HepG2 (cell line): ENCODE results near the gene THSD4. TPM values are rescaled to one million over a fixed set of nuclear protein-coding genes. Genes with fewer than 3 reads are reported as not detected.

ENCODE experiments used
- AKAP8 ChIP-seq: sonication (generic); formaldehyde crosslinking; IDR thresholded peaks from 2 replicates; pipeline ENCODE4 v1.5.1; 2020; ENCODE audit warnings: mild to moderate bottlenecking, missing genetic modification reagents
- ATF1 ChIP-seq: IDR thresholded peaks from 2 replicates; pipeline ENCODE4 v1.6.1; 2016; ENCODE audit warnings: mild to moderate bottlenecking, control low read depth
- EZH2 ChIP-seq: conservative IDR thresholded peaks from 2 replicates; pipeline ENCODE4 v1.6.1; 2012; ENCODE audit warnings: mild to moderate bottlenecking, low read depth, low read length, moderate library complexity
- HMGA1 ChIP-seq: sonication (generic); formaldehyde crosslinking; conservative IDR thresholded peaks from 2 replicates; pipeline ENCODE4 v1.4.0; 2020; ENCODE audit warnings: missing genetic modification reagents
- MBD4 ChIP-seq: IDR thresholded peaks from 2 replicates; pipeline ENCODE4 v1.6.1; 2012; ENCODE audit warnings: low read length, inconsistent platforms, borderline replicate concordance
- MED1 ChIP-seq: sonication (generic); formaldehyde crosslinking; IDR thresholded peaks from 2 replicates; pipeline ENCODE4 v1.4.0; 2020; ENCODE audit warnings: missing genetic modification reagents
- PHF21A ChIP-seq: sonication (generic); formaldehyde crosslinking; IDR thresholded peaks from 2 replicates; pipeline ENCODE4 v1.5.0; 2020; ENCODE audit warnings: mild to moderate bottlenecking, missing genetic modification reagents
- SMC3 ChIP-seq: IDR thresholded peaks from 2 replicates; pipeline ENCODE4 v1.6.1; 2011; ENCODE audit warnings: low read length, improper control_type of control experiment
- ZBTB7B ChIP-seq: sonication (generic); formaldehyde crosslinking; IDR thresholded peaks from 2 replicates; pipeline ENCODE4 v1.4.0; 2020; ENCODE audit warnings: missing genetic modification reagents
- ZKSCAN1 ChIP-seq: fragments of 150-350 bp; IDR thresholded peaks from 2 replicates; pipeline ENCODE4 v1.6.1; 2014; ENCODE audit warnings: low read length
- ZMYM2 ChIP-seq: sonication (generic); formaldehyde crosslinking; IDR thresholded peaks from 2 replicates; pipeline ENCODE4 v1.8.0; 2022; ENCODE audit warnings: mild to moderate bottlenecking, missing genetic modification reagents
- ZNF143 ChIP-seq: sonication (generic); formaldehyde crosslinking; IDR thresholded peaks from 2 replicates; pipeline ENCODE4 v1.4.0; 2020; ENCODE audit warnings: missing genetic modification reagents
- ZNF17 ChIP-seq: sonication (generic); formaldehyde crosslinking; IDR thresholded peaks from 2 replicates; pipeline ENCODE4 v1.5.0; 2020; ENCODE audit warnings: mild to moderate bottlenecking, missing genetic modification reagents
- ZNF382 ChIP-seq: sonication (generic); formaldehyde crosslinking; IDR thresholded peaks from 2 replicates; pipeline ENCODE4 v1.5.0; 2020; ENCODE audit warnings: missing genetic modification reagents, mild to moderate bottlenecking, borderline replicate concordance
- ZNF761 ChIP-seq: sonication (generic); formaldehyde crosslinking; conservative IDR thresholded peaks from 2 replicates; pipeline ENCODE4 v1.4.0; 2020; ENCODE audit warnings: mild to moderate bottlenecking, missing genetic modification reagents
- ZNF788 ChIP-seq: sonication (generic); formaldehyde crosslinking; IDR thresholded peaks from 2 replicates; pipeline ENCODE4 v1.5.0; 2020; ENCODE audit warnings: mild to moderate bottlenecking, missing genetic modification reagents, borderline replicate concordance
- polyA plus RNA-seq, 8 experiments: library from polyadenylated mRNA; depleted of rRNA in 3 of 8; stranded (reverse) in 7 of 8; unstranded in 1 of 8; fragments of >200 nt; fragmentation: Illumina TruSeq in 4 of 8; extraction: Trizol in 4 of 8; gene quantifications; 2 replicates each; pipeline versions ENCODE4 v1.2.1 to v1.2.3, GENCODE V29; 2011 to 2016; ENCODE audit warnings: low read depth in 4 of 8, missing spikeins in 1 of 8, mixed read lengths in 1 of 8; ENCODE audit not compliant: insufficient read depth in 1 of 8
- total RNA-seq, 5 experiments: library from RNA; depleted of rRNA; stranded (reverse); fragments of >200 nt; fragmentation: Illumina TruSeq; extraction: Trizol; gene quantifications; 2 replicates each; pipeline ENCODE4 v1.2.3, GENCODE V29; 2016; ENCODE audit warnings: low read depth in 1 of 5
- TF ChIP-seq, protein P1 (sequence below): sonication (generic); formaldehyde crosslinking; IDR thresholded peaks from 2 replicates; pipeline ENCODE4 v1.4.0; 2020; ENCODE audit warnings: missing genetic modification reagents, mild to moderate bottlenecking, borderline replicate concordance
- TF ChIP-seq, protein P2 (sequence below): sonication (generic); formaldehyde crosslinking; IDR thresholded peaks from 2 replicates; pipeline ENCODE4 v1.8.1; 2022; ENCODE audit warnings: mild to moderate bottlenecking, missing genetic modification reagents
- TF ChIP-seq, protein P3 (sequence below): sonication (generic); formaldehyde crosslinking; conservative IDR thresholded peaks from 2 replicates; pipeline ENCODE4 v1.4.0; 2020; ENCODE audit warnings: missing genetic modification reagents
- TF ChIP-seq, protein P4 (sequence below): sonication (generic); formaldehyde crosslinking; IDR thresholded peaks from 2 replicates; pipeline ENCODE4 v1.4.0; 2020; ENCODE audit warnings: mild to moderate bottlenecking, low read depth, missing genetic modification reagents
- TF ChIP-seq, protein P5 (sequence below): sonication (generic); formaldehyde crosslinking; IDR thresholded peaks from 2 replicates; pipeline ENCODE4 v1.4.0; 2020; ENCODE audit warnings: mild to moderate bottlenecking, missing genetic modification reagents
- TF ChIP-seq, protein P6 (sequence below): sonication (generic); formaldehyde crosslinking; IDR thresholded peaks from 2 replicates; pipeline ENCODE4 v1.4.0; 2020; ENCODE audit warnings: missing genetic modification reagents

THSD4 gene
- total and polyA plus RNA-seq, 2 of the 13 experiments (the other 11 are each of a cell fraction or from before 2014, with no cell fraction given), result 0.07 to 0.21 TPM

DNA sequence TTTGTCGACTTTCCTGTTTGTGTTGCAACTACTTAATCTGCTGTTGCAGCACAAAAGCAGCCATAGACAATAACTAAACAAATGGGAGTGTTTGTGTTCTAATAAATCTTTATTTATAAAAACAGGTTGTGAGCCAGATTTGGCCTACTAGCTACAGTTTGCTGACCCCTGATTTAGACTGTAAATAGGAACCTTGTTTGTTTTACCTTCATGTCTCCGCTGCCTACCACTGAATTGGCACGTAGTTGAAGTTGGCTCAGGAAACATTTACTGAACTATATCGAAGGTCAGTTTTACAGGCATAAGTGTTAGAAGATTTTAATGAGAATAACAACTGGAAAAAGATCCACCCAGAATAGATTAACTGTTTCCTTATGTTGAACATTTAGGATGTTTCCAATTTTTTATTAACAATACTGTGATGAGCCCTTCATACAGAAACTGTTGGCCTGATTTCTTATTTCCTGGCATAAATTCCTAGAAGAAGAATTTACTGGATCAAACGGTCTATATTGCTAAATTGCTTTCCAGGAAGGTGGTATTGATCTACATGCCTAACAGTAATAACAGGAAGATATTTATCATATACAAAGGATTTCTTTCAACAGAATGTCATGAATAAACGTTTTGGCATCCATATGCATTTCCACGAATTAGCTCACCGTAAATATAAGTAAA, 538.9 kb downstream of the THSD4 start (continued):
- TF ChIP-seq, protein P1, sequence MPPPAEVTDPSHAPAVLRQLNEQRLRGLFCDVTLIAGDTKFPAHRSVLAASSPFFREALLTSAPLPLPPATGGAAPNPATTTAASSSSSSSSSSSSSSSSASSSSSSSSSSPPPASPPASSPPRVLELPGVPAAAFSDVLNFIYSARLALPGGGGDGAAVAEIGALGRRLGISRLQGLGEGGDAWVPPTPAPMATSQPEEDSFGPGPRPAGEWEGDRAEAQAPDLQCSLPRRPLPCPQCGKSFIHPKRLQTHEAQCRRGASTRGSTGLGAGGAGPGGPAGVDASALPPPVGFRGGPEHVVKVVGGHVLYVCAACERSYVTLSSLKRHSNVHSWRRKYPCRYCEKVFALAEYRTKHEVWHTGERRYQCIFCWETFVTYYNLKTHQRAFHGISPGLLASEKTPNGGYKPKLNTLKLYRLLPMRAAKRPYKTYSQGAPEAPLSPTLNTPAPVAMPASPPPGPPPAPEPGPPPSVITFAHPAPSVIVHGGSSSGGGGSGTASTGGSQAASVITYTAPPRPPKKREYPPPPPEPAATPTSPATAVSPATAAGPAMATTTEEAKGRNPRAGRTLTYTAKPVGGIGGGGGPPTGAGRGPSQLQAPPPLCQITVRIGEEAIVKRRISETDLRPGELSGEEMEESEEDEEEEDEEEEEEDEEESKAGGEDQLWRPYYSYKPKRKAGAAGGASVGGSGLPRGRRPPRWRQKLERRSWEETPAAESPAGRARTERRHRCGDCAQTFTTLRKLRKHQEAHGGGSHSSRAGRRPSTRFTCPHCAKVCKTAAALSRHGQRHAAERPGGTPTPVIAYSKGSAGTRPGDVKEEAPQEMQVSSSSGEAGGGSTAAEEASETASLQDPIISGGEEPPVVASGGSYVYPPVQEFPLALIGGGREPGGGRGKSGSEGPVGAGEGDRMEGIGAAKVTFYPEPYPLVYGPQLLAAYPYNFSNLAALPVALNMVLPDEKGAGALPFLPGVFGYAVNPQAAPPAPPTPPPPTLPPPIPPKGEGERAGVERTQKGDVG (CRISPR knock-in tag), result no peak
- TF ChIP-seq, protein P2, sequence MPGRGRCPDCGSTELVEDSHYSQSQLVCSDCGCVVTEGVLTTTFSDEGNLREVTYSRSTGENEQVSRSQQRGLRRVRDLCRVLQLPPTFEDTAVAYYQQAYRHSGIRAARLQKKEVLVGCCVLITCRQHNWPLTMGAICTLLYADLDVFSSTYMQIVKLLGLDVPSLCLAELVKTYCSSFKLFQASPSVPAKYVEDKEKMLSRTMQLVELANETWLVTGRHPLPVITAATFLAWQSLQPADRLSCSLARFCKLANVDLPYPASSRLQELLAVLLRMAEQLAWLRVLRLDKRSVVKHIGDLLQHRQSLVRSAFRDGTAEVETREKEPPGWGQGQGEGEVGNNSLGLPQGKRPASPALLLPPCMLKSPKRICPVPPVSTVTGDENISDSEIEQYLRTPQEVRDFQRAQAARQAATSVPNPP, result no peak
- no peak for TF ChIP-seq HMGA1 (CRISPR knock-in tag)
- TF ChIP-seq ZNF788 (CRISPR knock-in tag), result no peak
- TF ChIP-seq, protein P3, sequence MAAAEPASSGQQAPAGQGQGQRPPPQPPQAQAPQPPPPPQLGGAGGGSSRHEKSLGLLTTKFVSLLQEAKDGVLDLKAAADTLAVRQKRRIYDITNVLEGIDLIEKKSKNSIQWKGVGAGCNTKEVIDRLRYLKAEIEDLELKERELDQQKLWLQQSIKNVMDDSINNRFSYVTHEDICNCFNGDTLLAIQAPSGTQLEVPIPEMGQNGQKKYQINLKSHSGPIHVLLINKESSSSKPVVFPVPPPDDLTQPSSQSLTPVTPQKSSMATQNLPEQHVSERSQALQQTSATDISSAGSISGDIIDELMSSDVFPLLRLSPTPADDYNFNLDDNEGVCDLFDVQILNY, result no peak
- no peak for TF ChIP-seq ZNF382 (CRISPR knock-in tag)
- TF ChIP-seq, protein P4, sequence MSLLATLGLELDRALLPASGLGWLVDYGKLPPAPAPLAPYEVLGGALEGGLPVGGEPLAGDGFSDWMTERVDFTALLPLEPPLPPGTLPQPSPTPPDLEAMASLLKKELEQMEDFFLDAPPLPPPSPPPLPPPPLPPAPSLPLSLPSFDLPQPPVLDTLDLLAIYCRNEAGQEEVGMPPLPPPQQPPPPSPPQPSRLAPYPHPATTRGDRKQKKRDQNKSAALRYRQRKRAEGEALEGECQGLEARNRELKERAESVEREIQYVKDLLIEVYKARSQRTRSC, result no peak
- TF ChIP-seq MED1 (CRISPR knock-in tag), result peak; percentile 90
- TF ChIP-seq ZKSCAN1, result peak; percentile 91
- TF ChIP-seq ZNF761, result no peak
- TF ChIP-seq, protein P5, sequence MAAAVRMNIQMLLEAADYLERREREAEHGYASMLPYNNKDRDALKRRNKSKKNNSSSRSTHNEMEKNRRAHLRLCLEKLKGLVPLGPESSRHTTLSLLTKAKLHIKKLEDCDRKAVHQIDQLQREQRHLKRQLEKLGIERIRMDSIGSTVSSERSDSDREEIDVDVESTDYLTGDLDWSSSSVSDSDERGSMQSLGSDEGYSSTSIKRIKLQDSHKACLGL (CRISPR knock-in tag), result no peak
- TF ChIP-seq ZBTB7B (CRISPR knock-in tag), result no peak
- peak; percentile 63 for TF ChIP-seq PHF21A
- TF ChIP-seq ZNF143 (CRISPR knock-in tag), result no peak
- TF ChIP-seq AKAP8 (CRISPR knock-in tag), result no peak
- peak; percentile 49; the same call in 1 of the 2 replicates for TF ChIP-seq ATF1 (CRISPR knock-in tag)
- TF ChIP-seq EZH2, result no peak
- peak; percentile 86; the same call in 1 of the 2 replicates for TF ChIP-seq MBD4
- TF ChIP-seq, protein P6, sequence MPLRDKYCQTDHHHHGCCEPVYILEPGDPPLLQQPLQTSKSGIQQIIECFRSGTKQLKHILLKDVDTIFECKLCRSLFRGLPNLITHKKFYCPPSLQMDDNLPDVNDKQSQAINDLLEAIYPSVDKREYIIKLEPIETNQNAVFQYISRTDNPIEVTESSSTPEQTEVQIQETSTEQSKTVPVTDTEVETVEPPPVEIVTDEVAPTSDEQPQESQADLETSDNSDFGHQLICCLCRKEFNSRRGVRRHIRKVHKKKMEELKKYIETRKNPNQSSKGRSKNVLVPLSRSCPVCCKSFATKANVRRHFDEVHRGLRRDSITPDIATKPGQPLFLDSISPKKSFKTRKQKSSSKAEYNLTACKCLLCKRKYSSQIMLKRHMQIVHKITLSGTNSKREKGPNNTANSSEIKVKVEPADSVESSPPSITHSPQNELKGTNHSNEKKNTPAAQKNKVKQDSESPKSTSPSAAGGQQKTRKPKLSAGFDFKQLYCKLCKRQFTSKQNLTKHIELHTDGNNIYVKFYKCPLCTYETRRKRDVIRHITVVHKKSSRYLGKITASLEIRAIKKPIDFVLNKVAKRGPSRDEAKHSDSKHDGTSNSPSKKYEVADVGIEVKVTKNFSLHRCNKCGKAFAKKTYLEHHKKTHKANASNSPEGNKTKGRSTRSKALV (CRISPR knock-in tag), result no peak
- no peak for TF ChIP-seq SMC3
- no peak for TF ChIP-seq ZNF17 (CRISPR knock-in tag)
- peak; percentile 52; the same call in 1 of the 2 replicates for TF ChIP-seq ZMYM2
